HCT116 (cell line): ENCODE data around the gene ZNF425. TPM values are rescaled to one million over a fixed set of nuclear protein-coding genes. Genes with fewer than 3 reads are reported as not detected.

Source experiments
- ATAC-seq: fragments of 200-7000 bp; cut with Tn5 transposase; 2 replicates; pipeline ENCODE4 v1.9.1; 2020; ENCODE audit warnings: mild to moderate bottlenecking, moderate library complexity
- BruUV-seq: library from RNA; stranded (reverse); fragments of 400-500 nt; replicated peaks from 2 replicates; lab custom pipeline; 2021; lab: Mats Ljungman, UMichigan
- CTCF ChIA-PET: fragments of 300-600 bp; sonication (Branson Sonifier 250); formaldehyde crosslinking; loops from one replicate; lab custom pipeline; 2021; ENCODE audit warnings: antibody characterized with exemption; lab: Charles Lee
- POLR2A ChIA-PET: fragments of 300-600, 350-600 bp; sonication (Branson Sonifier 250); formaldehyde crosslinking; loops from one replicate; lab custom pipeline; 2021; ENCODE audit warnings: antibody characterized with exemption; lab: Charles Lee
- RAD21 ChIA-PET, 2 experiments: fragments of 300-600 bp; sonication (Branson Sonifier 250); formaldehyde crosslinking; loops; one replicate each; lab custom pipeline; 2023; ENCODE audit warnings: low total read pairs in 2 of 2; ENCODE audit not compliant: uncharacterized antibody in 2 of 2, unreplicated experiment in 2 of 2, low non-redundant PET in 1 of 2; lab: Charles Lee
- DNase-seq: peaks from one replicate; pipeline ENCODE4 v3.0.0-alpha.2; 2010; ENCODE audit warnings: low read depth, low spot score
- H2AFZ ChIP-seq: fragments of 200-600 bp; shearing (Covaris generic), sonication (generic); 2 replicates; pipeline ENCODE4 v1.6.1; 2017; ENCODE audit warnings: low read depth, mixed run types, mixed read lengths, antibody characterized with exemption, low read length; ENCODE audit not compliant: poor library complexity, severe bottlenecking
- H3K27ac ChIP-seq: 2 replicates; pipeline ENCODE4 v1.5.1; 2012; ENCODE audit warnings: low read depth, low read length
- H3K27me3 ChIP-seq: fragments of 200-600 bp; sonication (generic); 2 replicates; pipeline ENCODE4 v1.6.1; 2016; ENCODE audit warnings: mixed run types, low read length, mixed read lengths; ENCODE audit not compliant: insufficient read depth
- H3K36me3 ChIP-seq, 2 experiments: fragments of 200-500 bp in 1 of 2; fragments of 200-600 bp in 1 of 2; sonication (Bioruptor generic) in 1 of 2; sonication (generic) in 1 of 2; 2 replicates each; pipeline versions ENCODE4 v1.5.1 to v1.6.1; 2014 to 2016; ENCODE audit warnings: low read length in 2 of 2, inconsistent platforms in 1 of 2, mixed read lengths in 1 of 2, mixed run types in 1 of 2; ENCODE audit not compliant: insufficient read depth in 2 of 2, control insufficient read depth in 1 of 2
- H3K4me1 ChIP-seq, 2 experiments: fragments of 200-600 bp in 1 of 2; sonication (generic) in 1 of 2; 2 replicates each; pipeline versions ENCODE4 v1.5.1 to v1.6.1; 2012 to 2017; ENCODE audit warnings: low read length in 2 of 2, inconsistent platforms in 1 of 2, mild to moderate bottlenecking in 1 of 2, mixed read lengths in 1 of 2, mixed run types in 1 of 2, moderate library complexity in 1 of 2; ENCODE audit not compliant: insufficient read depth in 2 of 2, control insufficient read depth in 1 of 2
- H3K4me2 ChIP-seq: fragments of 200-600 bp; sonication (generic); 2 replicates; pipeline ENCODE4 v1.6.1; 2017; ENCODE audit warnings: mixed run types, low read length, mixed read lengths
- H3K4me3 ChIP-seq, 2 experiments: fragments of 200-600 bp in 1 of 2; sonication (generic) in 1 of 2; replicated peaks in 1 of 2; 2 replicates each; pipeline ENCODE4 v1.5.1; 2011 to 2016; ENCODE audit warnings: low read length in 2 of 2, control low read depth in 1 of 2, low read depth in 1 of 2, mild to moderate bottlenecking in 1 of 2, mixed read lengths in 1 of 2, mixed run types in 1 of 2
- H3K79me2 ChIP-seq: fragments of 200-600 bp; sonication (generic); 2 replicates; pipeline ENCODE4 v1.6.1; 2017; ENCODE audit warnings: mild to moderate bottlenecking, mixed run types, low read length, moderate library complexity, mixed read lengths; ENCODE audit not compliant: insufficient read depth
- H3K9ac ChIP-seq: fragments of 200-600 bp; sonication (generic); 2 replicates; pipeline ENCODE4 v1.6.1; 2016; ENCODE audit warnings: low read length, mixed read lengths
- H3K9me2 ChIP-seq: fragments of 200-600 bp; sonication (generic), shearing (Covaris generic); 2 replicates; pipeline ENCODE4 v1.6.1; 2017; ENCODE audit warnings: mixed run types, mild to moderate bottlenecking, moderate library complexity; ENCODE audit not compliant: insufficient read depth
- H3K9me3 ChIP-seq, 2 experiments: fragments of 200-500 bp in 1 of 2; fragments of 200-600 bp in 1 of 2; sonication (Bioruptor generic) in 1 of 2; sonication (generic) in 1 of 2; 2 replicates each; pipeline ENCODE4 v1.6.1; 2014 to 2017; ENCODE audit warnings: low read length in 2 of 2, mixed read lengths in 2 of 2, inconsistent platforms in 1 of 2, low read depth in 1 of 2, mild to moderate bottlenecking in 1 of 2, mixed run types in 1 of 2, moderate library complexity in 1 of 2; ENCODE audit not compliant: control insufficient read depth in 1 of 2, insufficient read depth in 1 of 2
- H4K20me1 ChIP-seq: fragments of 200-600 bp; sonication (generic), shearing (Covaris generic); 2 replicates; pipeline ENCODE4 v1.6.1; 2017; ENCODE audit warnings: mixed run types, mild to moderate bottlenecking, moderate library complexity; ENCODE audit not compliant: insufficient read depth
- EGR1 ChIP-seq: IDR thresholded peaks from 2 replicates; pipeline ENCODE4 v1.6.1; 2012; ENCODE audit warnings: low read depth
- ELF1 ChIP-seq: IDR thresholded peaks from 2 replicates; pipeline ENCODE4 v1.6.1; 2012; ENCODE audit warnings: low read depth, borderline replicate concordance
- FOSL1 ChIP-seq: IDR thresholded peaks from 2 replicates; pipeline ENCODE4 v1.6.1; 2012; ENCODE audit warnings: low read depth
- ZBTB33 ChIP-seq: IDR thresholded peaks from 2 replicates; pipeline ENCODE4 v1.6.1; 2011; ENCODE audit warnings: mild to moderate bottlenecking, low read length, moderate library complexity; ENCODE audit not compliant: insufficient replicate concordance; ENCODE audit errors: extremely low read depth
- intact Hi-C: fragments of 100-400 bp; cut with micrococcal nuclease; formaldehyde crosslinking; loops from 2 replicates; pipeline ENCODE4 v1.10.0; 2022
- total RNA-seq: library from RNA; stranded (reverse); gene quantifications from one replicate; pipeline ENCODE4 v1.2.1, GENCODE V29; 2021; ENCODE audit not compliant: unreplicated experiment

Gene ZNF425
- total RNA-seq, 1 experiment from 2014 or later: 2.1 TPM

GRCh38 chr7:149099058-149099457 is 27.1 kb downstream of the ZNF425 start:
- Histone ChIP-seq H3K9ac (no peak overlapping the region), H3K4me1 (peaks cover 0 to 5% of the 10 kb centered on the region in 2 experiments; a peak in 1 of 4 replicates), H3K27ac (no peak overlapping the region), H3K9me2 (no peaks in the 10 kb centered on the region), H2AFZ (no peak overlapping the region), H3K4me3 (no peak overlapping the region), H3K9me3 (no peaks in the 10 kb centered on the region), H4K20me1 (no peaks in the 10 kb centered on the region), H3K4me2 (no peak overlapping the region), H3K79me2 (no peaks in the 10 kb centered on the region), H3K36me3 (no peaks in the 10 kb centered on the region), H3K27me3 (no peaks in the 10 kb centered on the region)
- DNase-seq (no peak), ATAC-seq (no peak)
- CTCF ChIA-PET: no interaction called here
- POLR2A ChIA-PET: no interaction called here
- RAD21 ChIA-PET: no interaction called here
- intact Hi-C loops: no loop called here
- TF ChIP-seq ELF1: no peak
- BruUV-seq: no TSS peak

- Histone ChIP-seq H4K20me1 (no peaks in the 10 kb centered on the region), H3K36me3 (no peaks in the 10 kb centered on the region), H3K4me2 (no peak overlapping the region), H2AFZ (no peak overlapping the region), H3K9me3 (no peaks in the 10 kb centered on the region), H3K4me1 (peaks cover 0 to 5% of the 10 kb centered on the region in 2 experiments; a peak in 1 of 4 replicates), H3K4me3 (no peak overlapping the region), H3K9me2 (no peaks in the 10 kb centered on the region), H3K27ac (no peak overlapping the region), H3K27me3 (no peaks in the 10 kb centered on the region), H3K79me2 (no peaks in the 10 kb centered on the region), H3K9ac (no peak overlapping the region)
- BruUV-seq: no TSS peak
- ChIA-PET CTCF (no interaction called here), POLR2A (no interaction called here), RAD21 (interaction anchor here in 1 of 2 experiments (0.5 kb wide), 1 partner anchor 14 kb away, joined by 5 read pairs; no protein-coding TSS in a partner anchor)
- intact Hi-C loops: no loop called here
- TF ChIP-seq EGR1 (no peak), FOSL1 (no peak), ZBTB33 (no peak)
- no peak for ATAC-seq
- no peak for DNase-seq
Observed at GRCh38 chr7:149097088-149097487, 29.0 kb downstream of the ZNF425 start.
